Measurements from ENCODE around the gene PPIP5K1.

DNA sequence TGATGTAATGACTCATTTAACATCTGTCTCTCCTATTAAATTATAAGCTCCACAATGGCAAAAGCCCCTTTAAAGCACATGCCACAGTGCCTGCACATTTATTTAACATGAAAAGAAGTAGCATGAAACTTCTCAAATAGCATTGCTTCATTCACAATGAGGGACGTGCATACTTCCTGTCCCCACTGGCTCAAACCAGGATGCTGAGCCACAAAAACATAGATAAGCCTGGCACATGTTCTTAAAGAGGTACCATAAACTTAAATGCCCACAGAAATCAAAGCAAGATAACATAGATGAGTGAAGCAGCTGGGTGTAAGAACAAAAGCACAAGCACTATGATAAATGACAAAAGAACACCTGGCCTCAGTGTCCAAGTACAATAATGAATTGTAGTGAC lies 100.8 kb downstream of the PPIP5K1 start:
- TF ChIP-seq, protein P1, sequence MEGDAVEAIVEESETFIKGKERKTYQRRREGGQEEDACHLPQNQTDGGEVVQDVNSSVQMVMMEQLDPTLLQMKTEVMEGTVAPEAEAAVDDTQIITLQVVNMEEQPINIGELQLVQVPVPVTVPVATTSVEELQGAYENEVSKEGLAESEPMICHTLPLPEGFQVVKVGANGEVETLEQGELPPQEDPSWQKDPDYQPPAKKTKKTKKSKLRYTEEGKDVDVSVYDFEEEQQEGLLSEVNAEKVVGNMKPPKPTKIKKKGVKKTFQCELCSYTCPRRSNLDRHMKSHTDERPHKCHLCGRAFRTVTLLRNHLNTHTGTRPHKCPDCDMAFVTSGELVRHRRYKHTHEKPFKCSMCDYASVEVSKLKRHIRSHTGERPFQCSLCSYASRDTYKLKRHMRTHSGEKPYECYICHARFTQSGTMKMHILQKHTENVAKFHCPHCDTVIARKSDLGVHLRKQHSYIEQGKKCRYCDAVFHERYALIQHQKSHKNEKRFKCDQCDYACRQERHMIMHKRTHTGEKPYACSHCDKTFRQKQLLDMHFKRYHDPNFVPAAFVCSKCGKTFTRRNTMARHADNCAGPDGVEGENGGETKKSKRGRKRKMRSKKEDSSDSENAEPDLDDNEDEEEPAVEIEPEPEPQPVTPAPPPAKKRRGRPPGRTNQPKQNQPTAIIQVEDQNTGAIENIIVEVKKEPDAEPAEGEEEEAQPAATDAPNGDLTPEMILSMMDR (conservative IDR thresholded peaks at IDR 0.05; ENCODE audit: low read depth, low read length), result no peak
- TF ChIP-seq EZH2 (IDR thresholded peaks at IDR 0.05; ENCODE audit: borderline replicate concordance, low read depth, low read length, poor library complexity, severe bottlenecking), result no peak
